Progenitor cell of endocrine pancreas (in vitro differentiated cells): ENCODE results near the gene RNLS. TPM values are rescaled to one million over a fixed set of nuclear protein-coding genes. Genes with fewer than 3 reads are reported as not detected.
A peak's percentile ranks its signal among the peaks of the same experiment; 100 is the strongest.

Experiments used
- DNase-seq: peaks from one replicate; pipeline ENCODE4 v3.0.0; 2021; ENCODE audit warnings: low spot score; ENCODE audit not compliant: unreplicated experiment
- H3K27ac Mint-ChIP-seq: 2 replicates; pipeline ENCODE4 v1.8.0; 2021; ENCODE audit warnings: mild to moderate bottlenecking, moderate library complexity, mixed read lengths
- H3K27me3 Mint-ChIP-seq: 2 replicates; pipeline ENCODE4 v1.8.0; 2021; ENCODE audit warnings: mixed read lengths
- H3K36me3 Mint-ChIP-seq: 2 replicates; pipeline ENCODE4 v1.8.0; 2022; ENCODE audit warnings: mixed read lengths; ENCODE audit not compliant: insufficient read depth
- H3K4me1 Mint-ChIP-seq: 2 replicates; pipeline ENCODE4 v1.8.0; 2021; ENCODE audit warnings: low read depth, mixed read lengths
- H3K4me3 Mint-ChIP-seq: 2 replicates; pipeline ENCODE4 v1.8.0; 2021; ENCODE audit warnings: low read depth, mild to moderate bottlenecking, moderate library complexity, mixed read lengths
- H3K9me3 Mint-ChIP-seq: 2 replicates; pipeline ENCODE4 v1.8.0; 2021; ENCODE audit warnings: low read depth, mixed read lengths
- total RNA-seq: library from RNA; stranded (reverse); gene quantifications from 2 replicates; pipeline ENCODE4 v1.2.1, GENCODE V29; 2021
- TF ChIP-seq, protein P1 (sequence below): fragments of 200-600 bp; sonication (generic); IDR thresholded peaks from one replicate; pipeline ENCODE4 v1.5.0; 2021; ENCODE audit warnings: antibody characterized with exemption, mild to moderate bottlenecking; ENCODE audit not compliant: unreplicated experiment

Gene RNLS
- total RNA-seq, 1 donor from 2014 or later = 7.5 TPM

DNA sequence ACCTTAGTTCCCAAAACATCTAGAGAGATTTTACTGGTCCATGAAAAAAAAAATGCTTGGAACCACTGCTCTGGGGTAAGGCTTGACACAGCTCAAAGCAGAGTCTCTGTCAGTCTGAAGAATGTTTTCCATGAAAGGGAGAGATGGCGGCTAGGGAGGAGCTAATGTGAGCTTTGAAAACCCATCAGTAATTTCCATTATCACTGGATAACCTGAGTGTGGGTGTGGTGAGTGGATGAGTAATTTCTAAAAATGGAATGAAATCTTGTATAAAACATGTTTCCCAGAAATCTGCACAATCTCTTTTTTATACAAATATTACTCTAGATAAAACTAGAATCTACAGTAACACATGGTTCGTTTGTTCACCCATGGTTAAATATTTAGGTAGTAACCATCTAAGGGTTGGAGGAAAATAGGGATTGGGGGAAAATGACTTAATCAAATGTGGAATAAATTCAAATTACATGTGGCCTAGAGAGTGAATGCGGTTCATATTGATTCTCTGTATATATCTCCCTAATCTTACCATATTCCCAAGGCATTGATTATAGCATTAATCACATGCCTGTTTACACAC, 289.4 kb downstream of the RNLS start:
- no peaks in the 10 kb centered on the region for H3K9me3 Mint-ChIP-seq
- no peaks in the 10 kb centered on the region for H3K36me3 Mint-ChIP-seq
- H3K4me1 Mint-ChIP-seq = peaks cover 9% of the 10 kb centered on the region
- no peak overlapping the region for H3K4me3 Mint-ChIP-seq
- no peaks in the 10 kb centered on the region for H3K27me3 Mint-ChIP-seq
- H3K27ac Mint-ChIP-seq = peak overlapping the region; percentile 68
- TF ChIP-seq, protein P1, sequence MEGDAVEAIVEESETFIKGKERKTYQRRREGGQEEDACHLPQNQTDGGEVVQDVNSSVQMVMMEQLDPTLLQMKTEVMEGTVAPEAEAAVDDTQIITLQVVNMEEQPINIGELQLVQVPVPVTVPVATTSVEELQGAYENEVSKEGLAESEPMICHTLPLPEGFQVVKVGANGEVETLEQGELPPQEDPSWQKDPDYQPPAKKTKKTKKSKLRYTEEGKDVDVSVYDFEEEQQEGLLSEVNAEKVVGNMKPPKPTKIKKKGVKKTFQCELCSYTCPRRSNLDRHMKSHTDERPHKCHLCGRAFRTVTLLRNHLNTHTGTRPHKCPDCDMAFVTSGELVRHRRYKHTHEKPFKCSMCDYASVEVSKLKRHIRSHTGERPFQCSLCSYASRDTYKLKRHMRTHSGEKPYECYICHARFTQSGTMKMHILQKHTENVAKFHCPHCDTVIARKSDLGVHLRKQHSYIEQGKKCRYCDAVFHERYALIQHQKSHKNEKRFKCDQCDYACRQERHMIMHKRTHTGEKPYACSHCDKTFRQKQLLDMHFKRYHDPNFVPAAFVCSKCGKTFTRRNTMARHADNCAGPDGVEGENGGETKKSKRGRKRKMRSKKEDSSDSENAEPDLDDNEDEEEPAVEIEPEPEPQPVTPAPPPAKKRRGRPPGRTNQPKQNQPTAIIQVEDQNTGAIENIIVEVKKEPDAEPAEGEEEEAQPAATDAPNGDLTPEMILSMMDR = no peak
- no peak for DNase-seq

DNA sequence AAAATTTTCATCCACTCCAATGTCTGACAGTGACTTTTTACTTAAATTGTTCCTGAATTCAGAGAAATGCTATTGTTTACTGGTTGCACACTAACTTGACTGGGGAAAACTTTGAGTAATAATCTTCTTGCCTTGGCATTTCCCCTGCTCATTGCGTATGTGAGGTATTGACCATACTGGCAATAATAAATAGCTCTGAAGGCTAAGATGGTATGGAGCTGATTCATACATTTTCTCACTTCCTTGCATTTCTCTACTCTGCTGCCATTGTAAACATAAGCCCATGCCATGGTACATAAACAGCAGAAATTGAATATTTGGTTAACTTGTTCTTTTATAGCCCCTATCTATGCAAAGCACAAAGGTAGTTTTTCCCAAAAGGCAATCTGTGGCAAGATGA, 290.0 kb downstream of the RNLS start:
- H3K27ac Mint-ChIP-seq = no peak overlapping the region
- peaks cover 9% of the 10 kb centered on the region for H3K4me1 Mint-ChIP-seq
- H3K27me3 Mint-ChIP-seq = no peaks in the 10 kb centered on the region
- H3K4me3 Mint-ChIP-seq = no peak overlapping the region
- TF ChIP-seq, protein P1 = no peak
- DNase-seq = no peak
- no peaks in the 10 kb centered on the region for H3K36me3 Mint-ChIP-seq
- no peaks in the 10 kb centered on the region for H3K9me3 Mint-ChIP-seq

- H3K9me3 Mint-ChIP-seq = no peaks in the 10 kb centered on the region
- H3K4me3 Mint-ChIP-seq = no peak overlapping the region
- H3K4me1 Mint-ChIP-seq = peaks cover 9% of the 10 kb centered on the region
- no peaks in the 10 kb centered on the region for H3K36me3 Mint-ChIP-seq
- TF ChIP-seq, protein P1 = no peak
- DNase-seq = no peak
- no peak overlapping the region for H3K27ac Mint-ChIP-seq
- no peaks in the 10 kb centered on the region for H3K27me3 Mint-ChIP-seq
Observed at GRCh38 chr10:88292185-88292514, 291.0 kb downstream of the RNLS start.

DNA sequence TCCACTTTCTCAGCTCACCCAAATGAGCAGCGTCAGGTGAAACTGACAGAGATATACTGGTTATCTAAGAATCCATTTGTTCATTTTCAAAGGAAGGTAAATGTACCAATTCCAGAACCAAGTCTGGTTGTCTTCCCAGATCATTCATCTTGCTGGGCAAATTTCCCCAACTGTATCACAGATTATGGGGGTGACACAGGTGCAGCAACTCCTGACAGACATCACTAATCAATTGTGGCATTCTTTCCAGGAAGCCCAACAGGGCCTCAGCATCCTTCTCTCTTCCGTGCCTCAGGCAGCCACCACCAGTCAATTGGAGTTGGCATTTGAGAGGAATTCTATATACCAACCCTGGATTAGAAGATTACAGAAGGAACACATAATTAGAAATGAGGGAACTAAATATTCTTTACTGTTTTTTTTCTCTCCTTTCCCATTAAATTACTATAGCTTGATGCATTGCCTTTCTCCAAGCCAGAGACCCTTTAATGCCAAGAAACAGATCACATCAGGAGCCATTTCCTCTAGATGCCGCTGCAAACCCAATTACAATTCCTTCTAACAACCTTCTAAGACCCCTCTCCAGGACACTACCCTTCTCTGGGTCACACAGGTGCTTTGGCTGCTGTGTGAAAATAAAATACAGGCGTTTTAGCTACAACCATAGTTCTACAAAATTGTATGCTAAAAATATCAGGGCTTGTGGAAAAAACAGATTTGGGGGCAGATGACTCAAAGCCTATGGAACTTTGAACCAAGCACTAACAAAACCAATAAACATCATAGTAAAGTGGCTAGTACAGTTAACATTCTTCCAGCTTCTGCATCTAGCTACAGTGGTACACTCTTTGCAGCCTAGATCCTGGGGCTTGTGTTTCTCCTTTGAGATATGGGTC, 291.6 kb downstream of the RNLS start:
- H3K27me3 Mint-ChIP-seq = no peaks in the 10 kb centered on the region
- no peak for DNase-seq
- H3K36me3 Mint-ChIP-seq = no peaks in the 10 kb centered on the region
- peaks cover 9% of the 10 kb centered on the region for H3K4me1 Mint-ChIP-seq
- H3K4me3 Mint-ChIP-seq = no peak overlapping the region
- TF ChIP-seq, protein P1 = no peak
- H3K27ac Mint-ChIP-seq = no peak overlapping the region
- H3K9me3 Mint-ChIP-seq = no peaks in the 10 kb centered on the region

DNA sequence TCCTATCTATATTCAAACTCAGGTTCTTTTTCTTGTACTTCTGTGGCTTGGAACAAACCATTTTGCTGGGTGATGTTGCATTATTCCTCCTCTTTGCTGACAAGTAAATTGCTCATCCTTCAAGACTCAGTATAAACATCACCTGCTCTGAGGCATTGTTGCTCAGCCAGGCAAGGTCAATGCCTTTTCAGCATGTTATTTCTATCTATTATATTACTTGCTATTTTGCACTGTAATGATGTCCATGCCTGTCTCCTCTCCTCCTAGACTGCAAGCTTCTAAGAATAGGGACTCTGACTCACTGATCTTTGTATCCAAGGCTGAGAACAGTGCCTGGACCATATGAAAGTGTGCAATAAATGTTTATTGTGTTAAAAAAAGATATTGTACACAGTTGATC, 293.8 kb downstream of the RNLS start:
- DNase-seq = no peak
- TF ChIP-seq, protein P1 = no peak
- H3K4me1 Mint-ChIP-seq = peaks cover 11% of the 10 kb centered on the region
- no peak overlapping the region for H3K27ac Mint-ChIP-seq
- no peaks in the 10 kb centered on the region for H3K9me3 Mint-ChIP-seq
- H3K36me3 Mint-ChIP-seq = no peaks in the 10 kb centered on the region
- no peaks in the 10 kb centered on the region for H3K27me3 Mint-ChIP-seq
- H3K4me3 Mint-ChIP-seq = no peak overlapping the region
